ENCODE measurements around the gene DDAH1. TPM values are rescaled to one million over a fixed set of nuclear protein-coding genes. Genes with fewer than 3 reads are reported as not detected.
"Not testable (repeated sequence)": the region's sequence is repeated elsewhere in the genome, so short reads cannot be mapped to it uniquely, and the experiment has no call there.

The DDAH1 gene
- total RNA-seq, 4 donors from 2014 or later: 8.4 to 72.8 (median 27.3) TPM

DNA sequence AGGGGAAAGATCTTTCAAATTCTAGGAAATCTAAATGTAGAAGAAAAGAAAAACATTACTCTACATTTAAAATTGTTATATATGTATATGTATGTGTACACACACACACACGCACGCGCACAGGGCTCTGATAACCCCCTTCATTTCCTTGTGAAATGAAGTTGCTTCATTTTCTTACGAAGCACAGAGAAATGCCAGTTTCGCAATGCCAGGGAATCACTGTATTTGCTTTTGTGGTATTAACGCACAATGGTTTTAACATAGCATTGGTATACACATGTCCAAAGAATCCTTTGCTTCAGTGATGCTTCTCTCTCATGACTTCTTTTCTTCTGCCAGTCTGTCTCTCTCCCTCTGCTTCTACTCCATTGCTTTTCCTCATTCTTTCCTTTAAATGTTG lies 8.4 kb upstream of the DDAH1 start:
- Histone ChIP-seq H3K4me1 (no peaks in the 10 kb centered on the region), H3K27ac (no peak overlapping the region), H3K27me3 (no peaks in the 10 kb centered on the region), H3K4me3 (no peak overlapping the region), H3K9me3 (no peaks in the 10 kb centered on the region), H3K36me3 (no peaks in the 10 kb centered on the region)
- 85 to 93% methylated on average over 5 to 6 of the region's 6 CpGs for WGBS, 2 donors (ENCODE audit: low coverage in 1 of 2)
- TF ChIP-seq EP300 (IDR thresholded peaks at IDR 0.05): no peak
- TF ChIP-seq, protein P1, sequence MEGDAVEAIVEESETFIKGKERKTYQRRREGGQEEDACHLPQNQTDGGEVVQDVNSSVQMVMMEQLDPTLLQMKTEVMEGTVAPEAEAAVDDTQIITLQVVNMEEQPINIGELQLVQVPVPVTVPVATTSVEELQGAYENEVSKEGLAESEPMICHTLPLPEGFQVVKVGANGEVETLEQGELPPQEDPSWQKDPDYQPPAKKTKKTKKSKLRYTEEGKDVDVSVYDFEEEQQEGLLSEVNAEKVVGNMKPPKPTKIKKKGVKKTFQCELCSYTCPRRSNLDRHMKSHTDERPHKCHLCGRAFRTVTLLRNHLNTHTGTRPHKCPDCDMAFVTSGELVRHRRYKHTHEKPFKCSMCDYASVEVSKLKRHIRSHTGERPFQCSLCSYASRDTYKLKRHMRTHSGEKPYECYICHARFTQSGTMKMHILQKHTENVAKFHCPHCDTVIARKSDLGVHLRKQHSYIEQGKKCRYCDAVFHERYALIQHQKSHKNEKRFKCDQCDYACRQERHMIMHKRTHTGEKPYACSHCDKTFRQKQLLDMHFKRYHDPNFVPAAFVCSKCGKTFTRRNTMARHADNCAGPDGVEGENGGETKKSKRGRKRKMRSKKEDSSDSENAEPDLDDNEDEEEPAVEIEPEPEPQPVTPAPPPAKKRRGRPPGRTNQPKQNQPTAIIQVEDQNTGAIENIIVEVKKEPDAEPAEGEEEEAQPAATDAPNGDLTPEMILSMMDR (IDR thresholded peaks at IDR 0.05): no peak
- TF ChIP-seq POLR2A (IDR thresholded peaks at IDR 0.05): no peak
- no peak for TF ChIP-seq POLR2AphosphoS5 (IDR thresholded peaks at IDR 0.05)
- ATAC-seq: no peak

DNA sequence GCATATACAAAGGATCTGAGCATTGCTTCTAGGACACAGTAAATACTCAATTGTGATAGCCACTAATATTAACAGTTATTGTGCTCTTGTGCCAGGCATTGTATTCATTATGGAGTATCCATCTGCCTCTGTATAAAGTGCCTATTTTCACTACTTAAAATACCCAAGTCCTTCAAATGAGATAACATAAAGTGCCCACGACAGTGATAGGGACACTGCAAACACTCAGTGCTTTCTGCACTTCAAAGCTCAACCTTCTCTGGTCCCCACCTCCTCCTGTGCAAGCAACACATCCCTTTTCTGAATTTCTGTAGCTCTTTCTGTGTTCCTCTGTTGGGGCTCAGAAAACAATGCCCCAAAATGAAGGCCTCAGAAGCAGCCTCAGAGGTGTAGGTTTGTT lies 6.6 kb upstream of the DDAH1 start:
- Histone ChIP-seq H3K4me1 (no peaks in the 10 kb centered on the region), H3K36me3 (no peaks in the 10 kb centered on the region), H3K27ac (no peak overlapping the region), H3K4me3 (no peak overlapping the region), H3K27me3 (no peaks in the 10 kb centered on the region), H3K9me3 (no peaks in the 10 kb centered on the region)
- WGBS, 2 donors (ENCODE audit: low coverage in 1 of 2): 36% methylated on average over 1 of the region's 1 CpG; no CpG with 5 or more reads in 1 of the 2 donors
- no peak for ATAC-seq
- TF ChIP-seq, protein P1 (IDR thresholded peaks at IDR 0.05): no peak
- no peak for TF ChIP-seq POLR2AphosphoS5 (IDR thresholded peaks at IDR 0.05)
- no peak for TF ChIP-seq POLR2A (IDR thresholded peaks at IDR 0.05)
- TF ChIP-seq EP300 (IDR thresholded peaks at IDR 0.05): no peak

DNA sequence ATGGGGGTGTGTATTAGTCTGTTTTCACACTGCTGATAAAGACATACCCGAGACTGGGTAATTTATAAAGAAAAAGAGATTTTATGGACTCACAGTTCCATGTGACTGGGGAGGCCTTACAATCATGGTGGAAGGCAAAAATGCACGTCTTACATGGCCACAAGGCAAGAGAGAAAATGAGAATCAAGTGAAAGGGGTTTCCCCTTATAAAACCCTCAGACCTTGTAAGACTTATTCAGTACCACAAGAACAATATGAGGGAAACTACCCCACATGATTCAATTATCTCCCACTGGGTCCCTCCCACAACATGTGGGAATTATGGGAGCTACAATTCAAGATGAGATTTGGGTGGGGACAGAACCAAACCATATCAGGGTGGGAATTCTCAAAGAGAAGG lies 5.2 kb upstream of the DDAH1 start:
- H3K27ac ChIP-seq, ATAC-seq, H3K36me3 ChIP-seq, H3K9me3 ChIP-seq, H3K4me1 ChIP-seq, H3K27me3 ChIP-seq, H3K4me3 ChIP-seq: not testable (repeated sequence)
- 90 to 100% methylated on average over 1 to 2 of the region's 2 CpGs for WGBS, 2 donors (ENCODE audit: low coverage in 1 of 2)

DNA sequence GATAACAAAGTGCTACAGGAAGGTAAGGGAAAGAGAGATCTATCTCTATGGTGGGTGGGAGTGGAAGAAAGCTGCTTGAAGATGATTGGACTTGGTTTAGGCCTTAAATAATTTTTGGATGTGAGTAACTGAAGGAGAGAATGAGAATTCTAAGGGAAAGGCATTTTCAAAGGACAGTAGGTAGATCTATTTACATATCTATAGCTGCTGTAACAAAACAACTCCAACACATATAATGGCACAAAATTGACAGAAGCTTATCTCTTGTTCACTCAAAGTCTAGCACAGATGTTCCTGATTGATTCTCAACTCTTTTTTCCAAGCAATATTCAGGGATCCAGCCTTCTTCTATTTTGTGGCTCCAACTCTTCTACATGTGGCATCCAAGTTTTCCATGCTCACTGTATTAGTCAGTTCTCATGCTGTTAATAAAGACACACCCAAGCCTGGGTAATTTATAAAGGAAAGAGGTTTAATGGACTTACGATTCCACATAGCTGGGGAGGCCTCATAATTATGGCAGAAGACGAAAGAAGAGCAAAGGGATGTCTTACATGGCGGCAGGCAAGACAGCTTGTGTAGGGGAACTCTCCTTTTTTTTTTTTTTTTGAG lies 3.1 kb upstream of the DDAH1 start:
- Histone ChIP-seq H3K9me3 (no peaks in the 10 kb centered on the region), H3K27ac (no peak overlapping the region), H3K36me3 (no peaks in the 10 kb centered on the region), H3K4me1 (peaks cover 0 to 22% (median 0%) of the 10 kb centered on the region in 3 donors), H3K27me3 (no peaks in the 10 kb centered on the region), H3K4me3 (no peak overlapping the region)
- TF ChIP-seq POLR2A (IDR thresholded peaks at IDR 0.05): no peak
- TF ChIP-seq EP300 (IDR thresholded peaks at IDR 0.05): no peak
- TF ChIP-seq, protein P1 (IDR thresholded peaks at IDR 0.05): no peak
- no peak for TF ChIP-seq POLR2AphosphoS5 (IDR thresholded peaks at IDR 0.05)
- no peak for ATAC-seq
- 82 to 96% methylated on average over 3 of the region's 3 CpGs for WGBS, 2 donors (ENCODE audit: low coverage in 1 of 2)

DNA sequence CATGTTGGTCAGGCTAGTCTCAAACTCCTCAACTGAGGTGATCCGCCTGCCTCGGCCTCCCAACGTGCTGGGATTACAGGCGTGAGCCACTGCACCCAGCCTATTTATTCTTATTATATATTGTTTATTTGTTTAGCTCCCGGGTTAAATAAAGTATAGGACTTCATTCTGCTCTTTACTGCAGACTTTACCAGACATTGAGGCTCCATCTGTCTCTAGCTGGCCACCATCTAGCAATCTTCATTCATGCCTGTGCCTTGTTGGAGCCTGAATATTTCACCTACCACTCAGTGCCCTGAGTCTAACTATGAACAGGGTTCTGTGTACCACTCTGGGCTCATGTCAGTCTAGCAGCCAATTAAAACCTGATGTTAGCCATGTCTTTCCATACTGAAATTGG lies 2.1 kb upstream of the DDAH1 start:
- Histone ChIP-seq H3K4me1 (peaks cover 0 to 22% (median 0%) of the 10 kb centered on the region in 3 donors), H3K27me3 (no peaks in the 10 kb centered on the region), H3K4me3 (no peak overlapping the region), H3K27ac (no peak overlapping the region), H3K9me3 (no peaks in the 10 kb centered on the region), H3K36me3 (no peaks in the 10 kb centered on the region)
- WGBS, 2 donors (ENCODE audit: low coverage in 1 of 2): 80 to 92% methylated on average over 2 to 5 of the region's 5 CpGs
- no peak for ATAC-seq
- TF ChIP-seq, protein P1 (IDR thresholded peaks at IDR 0.05): no peak
- no peak for TF ChIP-seq POLR2AphosphoS5 (IDR thresholded peaks at IDR 0.05)
- TF ChIP-seq EP300 (IDR thresholded peaks at IDR 0.05): no peak
- no peak for TF ChIP-seq POLR2A (IDR thresholded peaks at IDR 0.05)

Data from gastroesophageal sphincter (tissue), 4 donors.